ENCODE results near the gene CASZ1. TPM values are rescaled to one million over a fixed set of nuclear protein-coding genes. Genes with fewer than 3 reads are reported as not detected.

Gene CASZ1
- total RNA-seq, 1 experiment from 2014 or later, result 27.8 TPM

GRCh38 chr1:10615332-10615731 is 181.1 kb downstream of the CASZ1 start:
- intact Hi-C loops (cut with micrococcal nuclease; ENCODE audit: unreplicated experiment) (no loop called here), in situ Hi-C loops (cut with HindIII; ENCODE audit: low pct_unique_long_range_greater_than_20kb, low sequenced_read_pairs) (no loop called here)
- H3K27ac ChIP-seq (ENCODE audit: low read length), result no peak overlapping the region
- TF ChIP-seq TCF7L2 (IDR thresholded peaks at IDR 0.05; ENCODE audit: low read depth, low read length) (no peak), SIN3A (IDR thresholded peaks at IDR 0.05; ENCODE audit: borderline replicate concordance, insufficient read depth, low read depth, low read length) (no peak), REST (IDR thresholded peaks at IDR 0.05; ENCODE audit: insufficient read depth in 1 of 2, low read depth in 2 of 2, low read length in 1 of 2) (no peak), CTCF (IDR thresholded peaks at IDR 0.05) (no peak), POLR2AphosphoS5 (IDR thresholded peaks at IDR 0.05; ENCODE audit: low read depth, low read length) (no peak)
- H3K27me3 ChIP-seq (ENCODE audit: control insufficient read depth, insufficient read depth, low read length), result no peaks in the 10 kb centered on the region
- POLR2A ChIA-PET, result no interaction called here
- ATAC-seq (no peak), DNase-seq (ENCODE audit: low read depth, low spot score) (no peak)
- H3K4me3 ChIP-seq (ENCODE audit: low read depth in 2 of 2, low read length in 2 of 2), result no peak overlapping the region
- TSS peak; percentile 41 for BruUV-seq (replicated peaks)
- no peaks in the 10 kb centered on the region for H3K36me3 ChIP-seq (ENCODE audit: control insufficient read depth, insufficient read depth, low read length)
- H3K4me1 ChIP-seq (ENCODE audit: control insufficient read depth, insufficient read depth, low read length), result no peaks in the 10 kb centered on the region
- H3K9me3 ChIP-seq (ENCODE audit: control insufficient read depth, insufficient read depth, low read depth, low read length), result no peaks in the 10 kb centered on the region
- CTCF ChIA-PET, result no interaction called here

- Histone ChIP-seq H3K27ac (ENCODE audit: low read length) (no peak overlapping the region), H3K9me3 (ENCODE audit: control insufficient read depth, insufficient read depth, low read depth, low read length) (no peaks in the 10 kb centered on the region), H3K36me3 (ENCODE audit: control insufficient read depth, insufficient read depth, low read length) (no peaks in the 10 kb centered on the region), H3K4me1 (ENCODE audit: control insufficient read depth, insufficient read depth, low read length) (no peaks in the 10 kb centered on the region), H3K27me3 (ENCODE audit: control insufficient read depth, insufficient read depth, low read length) (no peaks in the 10 kb centered on the region), H3K4me3 (ENCODE audit: low read depth in 2 of 2, low read length in 2 of 2) (no peak overlapping the region)
- TF ChIP-seq TCF7L2 (IDR thresholded peaks at IDR 0.05; ENCODE audit: low read depth, low read length) (no peak), POLR2AphosphoS5 (IDR thresholded peaks at IDR 0.05; ENCODE audit: low read depth, low read length) (no peak), REST (IDR thresholded peaks at IDR 0.05; ENCODE audit: insufficient read depth in 1 of 2, low read depth in 2 of 2, low read length in 1 of 2) (no peak), CTCF (IDR thresholded peaks at IDR 0.05) (no peak), SIN3A (IDR thresholded peaks at IDR 0.05; ENCODE audit: borderline replicate concordance, insufficient read depth, low read depth, low read length) (no peak)
- intact Hi-C loops (cut with micrococcal nuclease; ENCODE audit: unreplicated experiment), result no loop called here
- DNase-seq (ENCODE audit: low read depth, low spot score) (no peak), ATAC-seq (no peak)
- POLR2A ChIA-PET, result no interaction called here
- CTCF ChIA-PET, result no interaction called here
- BruUV-seq (replicated peaks), result no TSS peak
- in situ Hi-C loops (cut with HindIII; ENCODE audit: low pct_unique_long_range_greater_than_20kb, low sequenced_read_pairs), result no loop called here
These were observed 181.8 kb downstream of the CASZ1 start for GRCh38 chr1:10614377-10615225.

Measured in Panc1 (cell line).